HG03457 (cell line): ENCODE measurements around the gene KIF4A.
"Not testable (repeated sequence)": the region's sequence is repeated elsewhere in the genome, so short reads cannot be mapped to it uniquely, and the experiment has no call there.

Source experiments
- ATAC-seq: cut with Tn5 transposase; IDR thresholded peaks from one replicate; pipeline ENCODE4 v1.9.1; 2021; ENCODE audit warnings: moderate number of reproducible peaks; ENCODE audit not compliant: unreplicated experiment

KIF4A gene

DNA sequence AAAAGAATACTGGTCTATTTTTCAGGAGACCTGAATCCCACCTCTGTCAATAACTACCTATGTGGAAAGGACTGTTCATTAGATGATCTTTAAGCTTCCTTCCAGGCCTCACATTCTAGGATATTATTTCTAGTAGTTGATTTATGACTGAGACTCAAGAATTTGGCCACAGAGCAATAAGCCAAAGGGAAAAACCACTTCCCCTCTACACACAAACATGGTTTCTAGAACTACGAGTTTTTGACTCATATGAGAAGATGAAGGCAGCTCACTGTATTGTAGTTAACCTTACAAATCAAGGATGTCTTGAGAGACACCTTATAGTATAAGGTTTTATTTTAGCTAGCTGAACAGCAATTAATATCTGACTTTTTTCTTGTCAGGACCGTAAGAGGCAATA, 96.3 kb downstream of the KIF4A start:
- ATAC-seq, result no peak

DNA sequence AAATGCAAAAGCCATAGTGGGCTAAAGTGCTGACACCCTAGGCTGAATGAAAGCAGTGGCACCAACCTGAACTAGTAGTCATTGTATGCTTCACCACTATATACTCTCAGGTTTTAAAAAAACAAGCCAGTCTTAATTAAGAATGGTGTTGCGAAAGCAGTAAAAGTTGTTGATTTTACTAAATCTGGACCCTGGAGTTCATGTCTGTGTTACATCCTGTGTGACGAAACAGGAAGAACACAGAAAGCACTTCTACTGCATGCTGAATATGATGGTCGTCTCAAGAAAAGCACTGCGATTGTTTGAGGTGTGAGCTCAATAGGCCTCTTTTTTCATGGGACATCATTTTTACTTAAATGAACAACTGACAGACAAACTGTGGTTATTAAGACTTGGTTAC, 109.0 kb downstream of the KIF4A start:
- ATAC-seq, result no peak

DNA sequence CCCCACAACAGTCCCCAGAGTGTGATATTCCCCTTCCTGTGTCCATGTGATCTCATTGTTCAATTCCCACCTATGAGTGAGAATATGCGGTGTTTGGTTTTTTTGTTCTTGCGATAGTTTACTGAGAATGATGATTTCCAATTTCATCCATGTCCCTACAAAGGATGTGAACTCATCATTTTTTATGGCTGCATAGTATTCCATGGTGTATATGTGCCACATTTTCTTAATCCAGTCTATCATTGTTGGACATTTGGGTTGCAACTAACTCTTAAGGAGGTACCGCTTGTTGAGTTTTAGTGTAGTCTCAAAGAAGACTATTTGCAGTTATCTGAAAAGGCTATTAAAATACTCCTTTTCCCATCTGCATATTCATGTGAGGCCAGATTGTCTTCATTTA, 110.3 kb downstream of the KIF4A start:
- ATAC-seq, result not testable (repeated sequence)

DNA sequence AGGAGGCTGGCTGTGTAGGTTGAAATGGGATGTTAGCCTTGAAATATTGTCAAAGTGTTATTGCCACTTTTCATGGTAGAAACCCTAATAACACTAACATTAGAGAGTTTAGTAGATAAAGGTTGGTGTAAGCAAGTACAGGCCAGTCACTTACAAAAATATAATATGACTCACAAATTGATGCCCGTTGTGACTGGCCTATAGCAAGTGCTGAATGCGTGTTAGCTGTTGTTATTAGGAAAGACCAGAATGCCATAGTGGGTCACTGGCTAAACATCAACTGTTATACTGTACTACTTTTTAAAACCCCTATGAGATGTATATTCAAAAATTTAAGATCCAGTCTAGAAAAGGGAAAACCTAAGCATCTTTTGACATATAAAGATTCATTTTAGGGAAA, 112.8 kb downstream of the KIF4A start:
- no peak for ATAC-seq

DNA sequence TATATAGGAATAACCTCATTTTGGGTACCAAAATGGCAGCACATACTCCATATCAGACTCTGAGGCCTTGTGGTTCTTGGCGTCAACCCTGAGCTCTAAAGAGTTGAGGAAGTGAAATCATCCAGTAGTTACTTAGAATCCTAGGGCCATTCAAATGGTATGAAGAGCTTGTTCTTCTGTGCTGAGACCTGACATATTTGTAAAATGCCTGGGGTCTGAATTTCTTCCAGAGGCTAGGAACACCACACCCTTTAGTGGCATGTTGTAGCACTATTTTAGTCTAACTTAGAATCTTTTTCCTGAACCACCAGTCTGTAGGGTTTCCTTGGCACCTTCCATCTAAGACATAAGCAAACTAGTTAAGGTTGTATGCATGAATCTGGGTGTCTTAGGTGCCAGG, 115.1 kb downstream of the KIF4A start:
- ATAC-seq, result no peak

DNA sequence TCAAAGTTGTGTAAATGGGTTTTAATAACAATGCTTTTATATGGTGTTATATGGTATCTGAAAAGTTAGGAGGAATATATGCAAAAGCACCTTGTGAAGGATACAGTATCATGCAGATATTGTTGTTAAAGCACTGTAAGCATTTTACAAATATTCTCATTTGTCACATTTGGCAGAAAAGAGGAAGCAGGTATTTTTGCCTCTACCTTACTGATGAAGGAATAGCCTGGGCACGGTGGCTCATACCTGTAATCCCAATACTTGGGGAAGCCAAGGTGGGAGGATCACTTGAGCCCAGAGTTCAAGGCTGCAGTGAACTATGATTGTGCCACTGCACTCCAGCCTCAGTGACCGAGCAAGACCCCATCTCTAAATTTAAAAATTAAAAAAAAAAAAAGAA, 121.0 kb downstream of the KIF4A start:
- ATAC-seq, result no peak

DNA sequence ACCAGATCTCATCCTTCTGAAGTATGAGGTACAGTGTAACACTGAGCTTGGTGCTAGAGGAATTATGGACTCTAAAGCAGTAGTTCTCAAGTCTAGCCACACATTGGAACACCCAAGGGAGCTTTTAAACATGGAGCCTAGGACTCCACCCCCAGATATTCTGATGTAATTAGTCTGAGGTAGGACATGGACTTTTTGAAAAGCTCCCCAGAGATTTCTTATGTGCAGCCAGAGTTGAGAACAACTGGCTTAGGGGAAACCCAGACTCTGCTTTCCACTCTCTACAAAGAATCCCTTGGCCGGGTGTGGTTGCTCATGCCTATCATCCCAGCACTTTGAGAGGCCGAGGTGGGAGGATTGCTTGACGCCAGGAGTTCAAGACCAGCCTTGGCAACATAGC, 121.6 kb downstream of the KIF4A start:
- ATAC-seq, result no peak

DNA sequence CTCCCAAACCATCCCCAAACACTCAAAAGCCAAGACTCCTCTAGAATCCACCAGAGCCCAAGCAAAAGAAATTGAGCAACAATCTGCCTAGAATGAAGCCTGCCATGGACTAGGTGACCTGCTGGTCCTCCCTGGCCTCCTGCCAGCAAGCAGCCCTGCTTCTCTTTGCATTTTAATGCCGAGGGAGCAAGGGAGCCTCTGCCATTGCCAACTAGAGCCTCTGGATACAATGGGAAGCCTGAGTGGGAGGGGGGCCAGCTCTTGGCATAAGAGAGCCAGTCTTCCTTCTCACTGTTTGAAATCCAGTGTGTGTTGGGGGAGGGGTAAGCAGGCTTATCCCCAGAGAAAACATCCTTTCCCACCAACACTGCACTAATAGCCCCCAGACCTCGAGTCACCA, 131.7 kb downstream of the KIF4A start:
- ATAC-seq, result no peak

DNA sequence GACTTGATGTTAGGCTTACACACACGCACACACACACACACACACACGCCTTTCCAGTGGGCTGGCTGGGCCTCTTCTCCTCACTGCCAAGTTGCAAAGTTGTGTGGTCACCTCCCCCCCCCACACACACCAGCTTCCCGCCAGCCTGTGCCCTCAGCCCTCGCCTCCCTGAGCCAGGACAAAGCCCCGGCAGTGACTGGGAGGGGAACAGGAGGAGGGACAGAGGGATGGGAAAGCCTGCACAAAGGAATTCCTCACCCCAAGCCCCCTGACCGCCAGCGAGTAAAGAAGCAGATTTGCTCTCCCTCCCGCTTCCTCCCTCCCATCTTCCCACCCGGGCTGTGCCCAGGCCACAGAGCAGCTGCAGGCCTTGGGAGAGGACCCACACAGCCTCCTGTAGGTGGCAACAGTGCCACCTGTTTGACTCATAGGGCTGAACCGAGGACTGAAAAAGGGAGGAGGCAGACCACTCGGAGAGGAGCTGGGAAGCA, 133.0 kb downstream of the KIF4A start, which contains the start of gene GDPD2:
TSS of gene GDPD2 (plus strand) at position 464 of the 491 bp plus-strand sequence. CDS start 1,671 bp downstream, outside the sequence.
- ATAC-seq, result no peak

DNA sequence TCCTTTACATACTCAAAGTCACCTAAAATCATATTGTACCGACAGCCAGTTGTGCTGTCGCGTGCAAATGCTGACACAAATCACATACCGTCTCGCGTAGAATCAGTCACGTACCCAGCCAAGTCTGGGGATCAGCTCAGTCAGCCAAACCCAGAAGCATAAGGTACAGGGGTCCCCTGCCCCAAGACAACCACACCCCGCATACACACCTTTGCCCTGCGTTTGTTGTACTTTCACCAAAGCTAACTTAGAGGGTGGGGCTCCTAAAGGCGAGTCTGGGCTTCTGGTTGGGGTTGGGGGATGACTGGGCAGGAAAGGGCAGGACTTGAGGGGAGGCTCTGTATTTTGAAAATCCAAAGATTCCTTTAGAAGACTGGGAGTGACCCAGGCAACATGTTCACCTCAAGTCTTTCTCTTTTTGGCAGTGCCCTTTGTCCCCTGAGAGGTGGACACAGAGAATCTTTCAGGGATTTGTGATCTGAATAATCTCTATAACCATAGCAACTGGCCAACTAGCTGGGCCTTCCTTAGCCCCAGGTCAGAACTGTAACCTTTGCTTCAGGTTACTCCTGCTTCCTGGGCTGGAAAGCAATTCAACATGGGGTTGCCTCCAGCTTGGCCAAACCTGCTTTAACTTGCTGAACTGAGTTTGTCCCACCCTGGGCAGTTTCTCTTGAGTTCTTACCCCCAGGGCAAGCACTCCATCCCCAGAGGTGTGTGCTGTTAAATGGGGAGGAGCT, 134.2 kb downstream of the KIF4A start:
- ATAC-seq, result no peak

DNA sequence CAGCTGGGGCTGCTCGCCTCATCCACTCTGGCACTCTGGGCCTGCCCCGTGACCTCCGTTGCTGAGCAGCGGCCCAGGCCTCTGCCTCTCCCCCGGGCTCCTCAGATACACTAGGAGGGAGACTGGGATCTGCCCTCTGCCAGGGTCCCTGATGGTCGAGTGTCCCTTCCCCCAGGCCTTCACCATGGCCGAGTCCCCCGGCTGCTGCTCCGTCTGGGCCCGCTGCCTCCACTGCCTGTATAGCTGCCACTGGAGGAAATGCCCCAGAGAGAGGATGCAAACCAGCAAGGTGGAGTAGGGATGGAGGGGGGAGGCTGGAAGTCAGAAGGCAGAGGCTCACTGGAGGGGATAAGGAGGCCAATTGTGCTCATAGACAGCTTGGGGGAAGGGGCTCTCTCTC, 134.9 kb downstream of the KIF4A start:
- ATAC-seq, result no peak

DNA sequence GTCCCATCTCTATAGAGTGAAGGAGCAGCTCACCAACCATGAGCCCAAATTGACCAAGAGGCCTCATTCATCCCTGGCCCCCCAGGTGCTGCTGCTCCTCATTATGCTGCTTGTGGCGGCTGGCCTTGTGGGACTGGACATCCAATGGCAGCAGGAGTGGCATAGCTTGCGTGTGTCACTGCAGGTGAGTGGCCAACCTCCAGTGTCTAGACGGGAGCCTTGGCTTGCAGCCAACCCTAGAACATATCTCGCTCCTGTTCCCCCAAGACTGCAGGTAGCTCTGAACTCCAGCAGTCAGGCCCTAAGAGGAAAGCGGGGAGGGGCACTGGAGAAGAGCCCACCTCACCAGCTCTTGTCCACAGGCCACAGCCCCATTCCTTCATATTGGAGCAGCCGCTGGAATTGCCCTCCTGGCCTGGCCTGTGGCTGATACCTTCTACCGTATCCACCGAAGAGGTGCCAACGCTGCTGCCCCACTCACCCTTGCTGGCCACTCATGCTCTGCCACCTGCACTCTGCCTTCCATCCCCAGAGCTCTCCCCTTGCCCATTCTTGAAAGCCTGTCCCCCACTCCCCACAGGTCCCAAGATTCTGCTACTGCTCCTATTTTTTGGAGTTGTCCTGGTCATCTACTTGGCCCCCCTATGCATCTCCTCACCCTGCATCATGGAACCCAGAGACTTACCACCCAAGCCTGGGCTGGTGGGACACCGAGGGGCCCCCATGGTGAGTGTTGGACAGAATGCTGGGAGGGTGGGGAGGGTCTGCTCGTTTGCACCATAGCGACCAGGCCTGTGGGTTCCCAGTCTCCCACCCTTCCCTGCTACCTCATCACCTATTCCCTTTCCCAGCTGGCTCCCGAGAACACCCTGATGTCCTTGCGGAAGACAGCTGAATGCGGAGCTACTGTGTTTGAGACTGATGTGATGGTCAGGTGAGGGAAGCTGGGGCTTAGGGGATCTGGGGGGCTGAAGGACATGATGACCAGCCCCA, 136.7 kb downstream of the KIF4A start:
- no peak for ATAC-seq

DNA sequence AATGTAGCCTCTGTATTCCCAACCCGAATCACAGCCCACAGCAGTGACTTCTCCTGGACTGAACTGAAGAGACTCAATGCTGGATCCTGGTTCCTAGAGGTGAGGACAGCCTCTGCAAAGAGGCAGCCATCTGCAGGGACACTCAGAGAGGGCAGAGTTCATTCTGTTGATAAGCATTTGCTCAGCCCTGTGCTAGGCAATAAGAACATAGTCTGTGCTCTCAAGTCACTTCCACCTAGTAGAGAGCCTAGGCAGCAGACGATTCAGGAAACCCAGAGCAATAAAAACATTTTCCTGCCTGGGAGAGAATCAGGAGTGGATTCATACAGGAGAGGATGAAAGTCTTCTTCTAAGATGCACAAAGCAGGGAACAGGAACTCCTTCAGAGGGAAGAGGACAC, 137.5 kb downstream of the KIF4A start:
- ATAC-seq, result no peak

DNA sequence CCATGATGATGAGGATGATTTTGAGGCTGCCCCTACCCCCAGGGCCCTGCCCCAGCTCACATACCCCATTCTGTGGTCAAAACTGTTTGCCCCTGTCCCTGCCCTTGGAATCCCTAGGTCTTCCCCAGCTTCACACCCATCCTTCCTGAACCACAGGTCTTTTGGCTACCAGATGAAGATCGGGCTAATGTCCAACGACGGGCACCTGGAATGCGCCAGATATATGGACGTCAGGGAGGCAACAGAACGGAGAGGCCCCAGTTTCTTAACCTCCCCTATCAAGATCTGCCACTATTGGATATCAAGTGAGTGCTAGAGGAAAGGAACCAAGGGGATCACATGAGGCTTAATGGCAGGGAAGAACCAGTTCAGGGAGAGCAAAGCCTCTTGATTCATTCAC, 139.9 kb downstream of the KIF4A start:
- no peak for ATAC-seq

DNA sequence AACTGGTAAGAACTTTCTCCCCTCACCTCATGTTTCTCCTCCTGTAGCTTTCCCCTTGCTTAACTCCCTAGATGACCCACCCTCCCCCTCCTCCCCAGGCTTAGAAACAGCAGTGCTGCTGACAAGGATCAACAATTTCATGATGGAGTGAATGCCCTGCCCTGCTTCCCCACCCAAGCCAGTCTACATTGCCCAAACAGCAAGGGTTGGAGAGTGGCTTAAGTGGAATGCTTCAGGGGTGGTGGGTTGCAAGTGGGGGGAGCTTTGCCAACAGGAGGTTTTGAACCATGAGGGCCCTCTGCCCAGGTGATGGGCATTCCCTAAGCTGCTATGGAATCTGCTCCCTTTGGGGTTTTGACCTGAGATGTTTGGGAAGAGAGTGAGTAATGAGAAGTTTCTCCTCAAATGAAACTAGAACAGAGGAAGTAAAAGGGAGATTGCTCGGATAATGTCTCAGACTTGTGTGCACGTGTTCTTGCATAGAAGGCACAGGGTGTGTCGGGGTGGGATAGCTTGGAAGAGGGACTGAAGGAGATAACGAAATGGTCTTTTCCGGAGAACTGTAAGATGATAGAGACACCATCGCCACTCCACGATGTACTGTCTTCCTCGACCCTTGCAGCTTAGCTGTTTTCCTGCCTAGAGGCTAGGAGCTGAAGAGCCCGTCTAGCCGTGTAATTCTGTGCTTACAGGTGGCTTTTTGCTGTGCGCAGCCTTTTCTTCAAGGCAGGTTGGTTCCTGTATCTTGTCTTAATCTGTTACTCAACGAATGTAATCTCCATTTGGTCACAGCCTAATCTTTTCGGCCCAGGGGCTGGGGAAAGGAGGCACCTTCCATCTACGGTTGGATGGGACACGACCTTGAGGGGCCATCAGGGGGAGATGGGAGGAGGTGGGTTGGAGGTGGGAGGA, 143.3 kb downstream of the KIF4A start:
- no peak for ATAC-seq

DNA sequence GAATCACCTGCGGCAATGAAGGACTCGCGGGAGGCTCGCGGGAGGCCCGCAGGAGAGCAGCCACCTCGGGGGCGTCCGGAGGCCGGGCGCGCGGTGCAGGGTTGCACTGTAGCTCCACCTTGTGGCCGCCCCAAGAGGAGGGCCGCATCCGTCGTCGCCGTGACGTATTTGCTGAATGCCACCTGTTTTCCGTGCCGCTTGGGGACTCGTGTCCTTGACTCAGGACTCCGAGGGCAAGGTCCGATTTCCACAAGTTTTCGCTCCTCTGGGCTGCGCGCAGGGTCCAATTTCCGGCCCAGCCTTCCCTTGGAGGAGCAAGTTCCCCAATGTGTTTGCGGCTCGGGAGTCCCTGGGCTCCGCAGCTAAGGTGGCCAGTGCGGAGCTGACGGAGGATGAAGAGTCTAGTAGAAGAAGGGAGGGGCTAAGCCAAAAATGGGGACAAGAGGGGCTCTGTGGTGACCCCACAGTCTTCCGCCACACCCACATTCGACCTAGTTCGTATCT, 144.0 kb downstream of the KIF4A start:
- ATAC-seq, result peak; percentile 60

DNA sequence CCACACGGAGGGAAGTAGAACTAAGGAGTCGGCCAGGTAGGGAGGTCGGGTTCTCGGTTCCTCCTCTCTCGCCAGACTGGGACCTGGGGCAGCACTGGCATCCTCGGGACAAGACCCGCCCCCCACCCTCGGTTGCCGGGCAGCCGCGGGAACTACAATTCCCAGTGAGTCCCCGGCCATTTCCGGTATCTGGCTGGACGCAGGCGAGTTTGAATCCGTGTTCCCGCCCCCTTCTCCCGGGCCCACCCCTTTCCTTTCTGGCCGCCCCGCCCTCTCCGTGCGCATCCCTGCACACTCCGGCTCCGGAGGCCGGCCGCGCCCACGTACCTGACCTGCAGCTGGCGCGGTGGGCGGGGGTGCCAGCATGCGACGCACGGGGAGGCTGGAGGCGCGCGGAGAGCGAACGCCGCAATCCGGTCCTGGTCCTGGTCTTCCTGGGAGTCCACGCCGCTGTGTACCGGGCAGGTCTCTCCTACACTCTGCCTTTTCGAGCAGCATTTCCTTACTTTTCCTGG, 144.5 kb downstream of the KIF4A start:
- no peak for ATAC-seq

DNA sequence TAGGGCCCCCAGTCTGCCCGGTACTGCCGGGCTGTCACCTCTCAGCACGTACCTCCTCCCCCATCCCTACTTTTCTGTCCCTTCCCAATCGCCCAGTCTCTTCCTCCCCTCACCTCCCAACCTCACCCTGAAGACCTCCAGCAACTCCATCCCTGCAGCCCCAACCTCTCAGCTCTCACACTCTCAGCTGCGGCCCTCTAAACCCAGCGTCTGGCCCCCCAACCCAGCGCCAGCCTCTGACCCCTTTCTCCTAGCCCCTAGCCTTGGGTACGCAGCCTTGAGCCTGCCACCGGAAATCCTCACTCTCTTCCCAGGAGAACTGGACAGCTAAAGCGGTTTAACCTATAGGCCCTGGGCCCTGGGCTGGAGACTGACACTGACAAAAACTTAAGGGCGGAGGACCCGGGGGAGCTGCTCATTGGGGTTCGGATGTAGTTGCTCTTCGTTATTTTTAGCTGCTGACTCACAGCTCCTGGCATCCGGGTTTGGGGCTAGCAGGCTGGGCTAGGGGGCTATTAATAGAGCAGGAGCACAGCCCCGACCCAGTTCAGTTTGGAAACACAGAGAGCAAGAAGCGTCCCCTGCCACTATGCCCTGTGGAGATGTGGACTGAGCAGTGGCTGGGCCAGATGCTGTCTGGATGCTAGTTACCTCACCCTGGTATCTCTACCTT, 145.1 kb downstream of the KIF4A start:
- no peak for ATAC-seq

DNA sequence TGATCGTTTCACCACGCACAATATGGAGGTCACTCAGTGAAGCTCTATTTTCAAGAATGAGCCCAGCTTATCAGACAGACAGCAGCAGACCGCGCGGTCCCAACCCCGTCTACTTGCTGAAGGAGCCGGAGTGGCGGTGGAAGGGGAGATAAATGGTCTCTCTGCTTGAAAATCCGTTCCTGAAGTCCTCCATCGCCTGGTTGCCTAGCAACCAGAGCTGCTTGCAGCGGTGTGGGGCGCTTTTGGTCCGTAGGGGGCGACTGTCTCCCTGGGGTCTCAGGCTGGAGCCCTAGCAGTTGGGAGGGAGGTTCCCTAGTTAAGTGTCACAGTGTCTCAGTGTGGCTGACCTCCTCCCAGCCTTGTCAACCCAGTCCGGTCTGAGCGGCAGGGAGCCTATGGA, 146.4 kb downstream of the KIF4A start:
- no peak for ATAC-seq

DNA sequence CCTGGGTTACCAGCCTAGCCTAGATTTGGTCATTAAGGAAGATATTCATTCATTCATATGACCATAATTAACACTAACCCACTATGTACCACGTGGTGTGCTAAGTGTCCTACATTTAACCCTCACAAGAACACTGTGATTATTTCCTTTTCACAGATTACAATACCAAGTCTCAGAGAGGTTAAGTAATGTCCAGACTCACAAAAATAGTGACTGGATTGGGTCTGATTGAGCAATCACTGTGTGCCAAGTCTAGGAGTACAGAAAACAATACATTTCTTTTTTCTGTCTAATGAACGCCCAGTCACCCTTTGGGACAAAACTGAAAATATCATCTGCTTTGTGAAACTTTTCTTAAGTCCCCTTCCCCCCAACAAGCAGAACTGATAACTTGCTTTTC, 147.1 kb downstream of the KIF4A start:
- ATAC-seq, result no peak
